GM23338 (cell line): ENCODE results near the gene MRPL28. TPM values are rescaled to one million over a fixed set of nuclear protein-coding genes. Genes with fewer than 3 reads are reported as not detected.

Experiments
- ATAC-seq: fragments of 200-7000 bp; cut with Tn5 transposase; 3 replicates; pipeline ENCODE4 v1.9.1; 2020
- DNase-seq: peaks from one replicate; pipeline ENCODE4 v3.0.0-alpha.2; 2015; ENCODE audit warnings: low spot score
- H2AFZ ChIP-seq: fragments of 200-600 bp; sonication (generic); 2 replicates; pipeline ENCODE4 v1.8.0; 2016; ENCODE audit warnings: antibody characterized with exemption, mild to moderate bottlenecking, moderate library complexity
- H3F3A ChIP-seq: fragments of 200-600 bp; sonication (generic); replicated peaks from 2 replicates; pipeline ENCODE4 v1.8.0; 2017; ENCODE audit warnings: antibody characterized with exemption, mixed run types, low read depth
- H3K27ac ChIP-seq: fragments of 200-600 bp; sonication (generic); 2 replicates; pipeline ENCODE4 v1.6.1; 2016; ENCODE audit warnings: low read depth
- H3K27me3 ChIP-seq: fragments of 200-600 bp; sonication (generic); 2 replicates; pipeline ENCODE4 v1.8.0; 2016; ENCODE audit warnings: mild to moderate bottlenecking, mixed run types, moderate library complexity; ENCODE audit not compliant: insufficient read depth
- H3K36me3 ChIP-seq: fragments of 200-600 bp; sonication (generic); 2 replicates; pipeline ENCODE4 v1.8.0; 2016; ENCODE audit warnings: mild to moderate bottlenecking; ENCODE audit not compliant: insufficient read depth
- H3K4me1 ChIP-seq: fragments of 200-600 bp; sonication (generic); 2 replicates; pipeline ENCODE4 v1.8.0; 2016; ENCODE audit warnings: mild to moderate bottlenecking, moderate library complexity; ENCODE audit not compliant: insufficient read depth
- H3K4me2 ChIP-seq: fragments of 200-600 bp; sonication (generic); 2 replicates; pipeline ENCODE4 v1.7.1; 2017; ENCODE audit warnings: mixed run types
- H3K4me3 ChIP-seq: fragments of 200-600 bp; sonication (generic); 2 replicates; pipeline ENCODE4 v1.6.1; 2016; ENCODE audit warnings: mixed run types
- H3K79me2 ChIP-seq: fragments of 200-600 bp; sonication (generic); replicated peaks from 2 replicates; pipeline ENCODE4 v1.8.0; 2017; ENCODE audit warnings: mild to moderate bottlenecking; ENCODE audit not compliant: insufficient read depth
- H3K9me2 ChIP-seq: fragments of 200-600 bp; sonication (generic); 2 replicates; pipeline ENCODE4 v1.8.0; 2017; ENCODE audit not compliant: insufficient read depth
- H4K20me1 ChIP-seq: fragments of 200-600 bp; sonication (generic); replicated peaks from 2 replicates; pipeline ENCODE4 v1.8.0; 2017; ENCODE audit warnings: mild to moderate bottlenecking; ENCODE audit not compliant: insufficient read depth
- H3K27ac Mint-ChIP-seq: 2 replicates; pipeline ENCODE4 v1.8.0; 2020; ENCODE audit warnings: inconsistent platforms, mild to moderate bottlenecking, moderate library complexity, mixed read lengths
- H3K27me3 Mint-ChIP-seq: 3 replicates; pipeline ENCODE4 v1.8.0; 2022; ENCODE audit warnings: low read depth, mild to moderate bottlenecking, moderate library complexity, mixed read lengths, inconsistent platforms; ENCODE audit not compliant: insufficient read depth, poor library complexity
- H3K36me3 Mint-ChIP-seq: 3 replicates; pipeline ENCODE4 v1.8.0; 2021; ENCODE audit warnings: low read depth, mild to moderate bottlenecking, inconsistent platforms, moderate library complexity, mixed read lengths
- H3K4me1 Mint-ChIP-seq: 3 replicates; pipeline ENCODE4 v1.8.0; 2020; ENCODE audit warnings: mild to moderate bottlenecking, inconsistent platforms, mixed read lengths
- H3K4me3 Mint-ChIP-seq: 3 replicates; pipeline ENCODE4 v1.8.0; 2021; ENCODE audit warnings: moderate library complexity, mild to moderate bottlenecking, inconsistent platforms, mixed read lengths
- H3K9me3 Mint-ChIP-seq: 3 replicates; pipeline ENCODE4 v1.8.0; 2020; ENCODE audit warnings: moderate library complexity, mild to moderate bottlenecking, inconsistent platforms, mixed read lengths
- CREB1 ChIP-seq: fragments of 250-450 bp; sonication (Bioruptor Pico); IDR thresholded peaks from 2 replicates; pipeline ENCODE4 v1.5.0; 2020; ENCODE audit warnings: low read depth, mild to moderate bottlenecking, moderate library complexity
- EZH2 ChIP-seq: fragments of 200-600 bp; sonication (generic); IDR thresholded peaks from one replicate; pipeline ENCODE4 v1.8.0; 2017; ENCODE audit warnings: antibody characterized with exemption, mild to moderate bottlenecking, low read depth; ENCODE audit not compliant: unreplicated experiment
- STAT1 ChIP-seq: IDR thresholded peaks from one replicate; pipeline ENCODE4 v1.6.1; 2016; ENCODE audit warnings: antibody characterized with exemption; ENCODE audit not compliant: unreplicated experiment
- ZNF462 ChIP-seq: fragments of 250-450 bp; sonication (Bioruptor Pico); IDR thresholded peaks from 2 replicates; pipeline ENCODE4 v1.5.0; 2020; ENCODE audit warnings: mild to moderate bottlenecking, moderate library complexity
- polyA plus RNA-seq: library from polyadenylated mRNA; unstranded; fragments of >200 nt; fragmentation: Nextera tagmentation; extraction: Ambion mirVana; gene quantifications from 2 replicates; pipeline ENCODE4 v1.2.1, GENCODE V29; 2016
- total RNA-seq: library from RNA; depleted of rRNA; stranded (reverse); fragments of >200 nt; shearing (Covaris generic); gene quantifications from 2 replicates; pipeline ENCODE4 v1.2.3, GENCODE V29; 2014
- TF ChIP-seq, protein P1 (sequence below): IDR thresholded peaks from one replicate; pipeline ENCODE4 v1.6.1; 2018; ENCODE audit warnings: antibody characterized with exemption; ENCODE audit not compliant: unreplicated experiment

Gene MRPL28
- total and polyA plus RNA-seq, 2 experiments from 2014 or later, result 135 to 169 TPM

DNA sequence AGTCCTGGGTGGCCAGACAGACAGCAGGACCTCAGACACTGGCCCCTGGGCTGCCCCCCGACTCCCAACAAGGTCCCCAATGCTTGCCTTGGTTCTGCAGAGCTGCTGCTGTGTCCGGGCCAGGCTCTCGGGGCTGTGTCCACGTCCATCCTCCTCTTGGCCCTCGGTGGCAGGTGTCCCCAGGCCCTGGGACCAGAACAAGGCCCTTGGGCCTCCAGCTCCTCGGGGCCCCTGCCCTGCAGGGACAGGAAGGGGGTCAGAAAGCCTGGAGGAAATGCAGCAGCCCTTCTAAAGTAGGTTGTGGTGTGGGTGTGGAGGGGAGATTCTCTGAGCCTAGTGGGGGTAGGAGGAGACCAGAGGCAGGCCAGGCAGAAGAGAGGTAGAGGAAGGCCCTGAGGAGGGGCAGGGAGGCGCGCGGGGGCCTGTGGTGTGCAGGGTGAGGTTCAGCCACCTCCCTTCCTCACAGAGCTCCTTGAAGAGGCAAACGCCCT lies 15.3 kb downstream of the MRPL28 start:
- ATAC-seq (no peak), DNase-seq (no peak)
- H3K27ac Mint-ChIP-seq, result no peak overlapping the region
- H3K36me3 Mint-ChIP-seq, result peaks cover 8% of the 10 kb centered on the region
- Histone ChIP-seq H3K9me2 (no peaks in the 10 kb centered on the region), H3K4me3 (no peak overlapping the region), H3K36me3 (no peaks in the 10 kb centered on the region), H4K20me1 (peaks cover 15% of the 10 kb centered on the region; the same call in 1 of the 2 replicates), H3F3A (no peaks in the 10 kb centered on the region; the same call in 1 of the 2 replicates), H3K4me1 (no peaks in the 10 kb centered on the region; the same call in 1 of the 2 replicates), H3K27ac (no peak overlapping the region), H3K4me2 (no peak overlapping the region), H3K79me2 (peaks cover 19% of the 10 kb centered on the region), H3K27me3 (no peaks in the 10 kb centered on the region), H2AFZ (no peak overlapping the region)
- peaks cover 3% of the 10 kb centered on the region for H3K27me3 Mint-ChIP-seq
- H3K4me3 Mint-ChIP-seq, result no peak overlapping the region
- peaks cover 11% of the 10 kb centered on the region for H3K4me1 Mint-ChIP-seq
- no peak for TF ChIP-seq ZNF462 (CRISPR knock-in tag)
- TF ChIP-seq STAT1, result no peak
- TF ChIP-seq, protein P1, sequence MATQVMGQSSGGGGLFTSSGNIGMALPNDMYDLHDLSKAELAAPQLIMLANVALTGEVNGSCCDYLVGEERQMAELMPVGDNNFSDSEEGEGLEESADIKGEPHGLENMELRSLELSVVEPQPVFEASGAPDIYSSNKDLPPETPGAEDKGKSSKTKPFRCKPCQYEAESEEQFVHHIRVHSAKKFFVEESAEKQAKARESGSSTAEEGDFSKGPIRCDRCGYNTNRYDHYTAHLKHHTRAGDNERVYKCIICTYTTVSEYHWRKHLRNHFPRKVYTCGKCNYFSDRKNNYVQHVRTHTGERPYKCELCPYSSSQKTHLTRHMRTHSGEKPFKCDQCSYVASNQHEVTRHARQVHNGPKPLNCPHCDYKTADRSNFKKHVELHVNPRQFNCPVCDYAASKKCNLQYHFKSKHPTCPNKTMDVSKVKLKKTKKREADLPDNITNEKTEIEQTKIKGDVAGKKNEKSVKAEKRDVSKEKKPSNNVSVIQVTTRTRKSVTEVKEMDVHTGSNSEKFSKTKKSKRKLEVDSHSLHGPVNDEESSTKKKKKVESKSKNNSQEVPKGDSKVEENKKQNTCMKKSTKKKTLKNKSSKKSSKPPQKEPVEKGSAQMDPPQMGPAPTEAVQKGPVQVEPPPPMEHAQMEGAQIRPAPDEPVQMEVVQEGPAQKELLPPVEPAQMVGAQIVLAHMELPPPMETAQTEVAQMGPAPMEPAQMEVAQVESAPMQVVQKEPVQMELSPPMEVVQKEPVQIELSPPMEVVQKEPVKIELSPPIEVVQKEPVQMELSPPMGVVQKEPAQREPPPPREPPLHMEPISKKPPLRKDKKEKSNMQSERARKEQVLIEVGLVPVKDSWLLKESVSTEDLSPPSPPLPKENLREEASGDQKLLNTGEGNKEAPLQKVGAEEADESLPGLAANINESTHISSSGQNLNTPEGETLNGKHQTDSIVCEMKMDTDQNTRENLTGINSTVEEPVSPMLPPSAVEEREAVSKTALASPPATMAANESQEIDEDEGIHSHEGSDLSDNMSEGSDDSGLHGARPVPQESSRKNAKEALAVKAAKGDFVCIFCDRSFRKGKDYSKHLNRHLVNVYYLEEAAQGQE, result no peak
- TF ChIP-seq CREB1 (CRISPR knock-in tag), result no peak
- no peak for TF ChIP-seq EZH2
- no peaks in the 10 kb centered on the region for H3K9me3 Mint-ChIP-seq
